ENCODE results near the gene ZBED5.
A peak's percentile ranks its signal among the peaks of the same experiment; 100 is the strongest.

ZBED5 gene

GRCh38 chr11:10878408-10879214 lies 20.8 kb upstream of the ZBED5 start:
- peak; percentile 73 for DNase-seq

DNA sequence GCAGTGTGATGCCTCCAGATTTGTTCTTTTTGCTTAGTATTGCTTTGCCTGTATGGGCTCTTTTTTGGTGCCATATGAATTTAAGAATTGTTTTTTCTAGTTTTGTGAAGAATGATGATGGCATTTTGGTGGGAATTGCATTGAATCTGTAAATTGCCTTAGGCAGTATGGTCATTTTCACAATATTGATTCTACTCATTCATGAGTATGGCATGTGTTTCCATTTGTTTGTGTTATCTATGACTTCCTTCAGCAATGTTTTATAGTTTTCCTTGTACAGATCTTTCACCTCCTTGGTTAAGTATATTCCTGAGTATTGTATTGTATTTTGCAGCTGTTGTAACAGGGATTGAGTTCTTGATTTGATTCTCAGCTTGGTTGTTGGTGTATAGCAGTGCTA lies 18.3 kb upstream of the ZBED5 start:
- no peak for DNase-seq

- DNase-seq, result no peak
Measured at GRCh38 chr11:10875430-10876021, 17.7 kb upstream of the ZBED5 start.

DNA sequence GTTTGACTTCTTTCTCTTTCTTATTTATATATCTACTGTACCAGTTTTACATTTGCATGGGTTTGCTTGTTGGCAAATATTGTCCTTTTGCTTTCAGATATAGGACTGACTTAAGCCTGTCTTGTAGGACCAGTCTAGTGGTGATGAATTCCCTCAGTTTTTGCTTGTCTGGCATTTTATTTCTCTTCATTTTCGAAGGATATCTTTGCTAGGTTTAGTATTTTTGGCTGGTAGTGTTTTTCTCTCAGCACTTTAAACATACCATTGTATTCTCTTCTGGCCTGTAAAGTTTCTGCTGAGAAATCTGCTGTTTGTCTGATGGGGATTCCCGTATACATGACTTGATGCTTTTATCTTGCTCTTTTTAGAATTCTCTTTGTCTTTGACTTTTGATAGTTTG lies 14.2 kb upstream of the ZBED5 start:
- no peak for DNase-seq

DNA sequence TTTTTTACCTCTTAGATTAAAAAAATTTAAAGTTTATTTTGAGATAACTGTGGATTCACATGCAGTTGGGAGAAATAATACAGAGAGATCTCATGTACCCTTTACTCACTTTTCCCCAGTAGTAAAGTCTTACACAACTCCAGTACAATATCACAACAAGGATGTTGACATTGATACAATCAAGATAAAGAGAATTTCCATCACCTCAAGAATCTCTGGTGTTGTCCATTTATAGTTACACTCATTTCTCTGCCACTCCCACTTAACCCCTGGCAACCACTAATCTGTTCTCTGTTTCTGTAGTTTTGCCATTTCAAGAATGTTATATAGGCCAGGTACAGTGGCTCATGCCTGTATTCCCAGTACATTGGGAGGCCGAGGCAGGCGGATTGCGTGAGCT lies 10.5 kb upstream of the ZBED5 start:
- no peak for DNase-seq

- no peak for DNase-seq
Measured at GRCh38 chr11:10866893-10867331, 9.1 kb upstream of the ZBED5 start.

GRCh38 chr11:10865837-10866270 lies 8.0 kb upstream of the ZBED5 start:
- no peak for DNase-seq

- no peak for DNase-seq
Measured at GRCh38 chr11:10864688-10865087, 6.8 kb upstream of the ZBED5 start.

- no peak for DNase-seq
Measured at GRCh38 chr11:10862446-10862845, 4.6 kb upstream of the ZBED5 start.

- DNase-seq, result no peak
Measured at GRCh38 chr11:10861799-10862198, 3.9 kb upstream of the ZBED5 start.

DNA sequence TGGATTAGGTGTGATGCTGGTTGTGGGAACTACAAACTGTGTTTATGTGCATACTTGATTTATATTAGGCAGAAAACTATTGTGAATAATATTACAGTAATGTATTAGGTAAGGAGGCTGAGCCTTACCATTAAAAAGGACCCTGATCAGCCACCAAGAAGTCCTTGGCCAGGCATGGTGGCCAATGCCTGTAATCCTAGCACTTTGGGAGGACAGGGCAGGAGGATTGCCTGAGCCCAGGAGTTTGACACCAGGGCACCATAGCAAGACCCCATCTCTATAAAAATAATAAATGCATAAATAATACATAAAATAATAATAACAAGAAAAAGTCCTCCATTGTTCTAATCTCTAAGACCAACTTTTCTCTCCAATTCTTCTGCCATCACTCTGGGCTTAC lies 3.2 kb upstream of the ZBED5 start:
- DNase-seq, result no peak

GRCh38 chr11:10858439-10859325 lies 829 bp upstream of the ZBED5 start:
- DNase-seq, result peak; percentile 33

GRCh38 chr11:10857459-10857708 lies 469 bp downstream of the ZBED5 start:
- no peak for DNase-seq

- peak; percentile 31 for DNase-seq
Measured at GRCh38 chr11:10856689-10857458, 979 bp downstream of the ZBED5 start.

GRCh38 chr11:10855295-10855694 lies 2.6 kb downstream of the ZBED5 start:
- DNase-seq, result no peak

DNA sequence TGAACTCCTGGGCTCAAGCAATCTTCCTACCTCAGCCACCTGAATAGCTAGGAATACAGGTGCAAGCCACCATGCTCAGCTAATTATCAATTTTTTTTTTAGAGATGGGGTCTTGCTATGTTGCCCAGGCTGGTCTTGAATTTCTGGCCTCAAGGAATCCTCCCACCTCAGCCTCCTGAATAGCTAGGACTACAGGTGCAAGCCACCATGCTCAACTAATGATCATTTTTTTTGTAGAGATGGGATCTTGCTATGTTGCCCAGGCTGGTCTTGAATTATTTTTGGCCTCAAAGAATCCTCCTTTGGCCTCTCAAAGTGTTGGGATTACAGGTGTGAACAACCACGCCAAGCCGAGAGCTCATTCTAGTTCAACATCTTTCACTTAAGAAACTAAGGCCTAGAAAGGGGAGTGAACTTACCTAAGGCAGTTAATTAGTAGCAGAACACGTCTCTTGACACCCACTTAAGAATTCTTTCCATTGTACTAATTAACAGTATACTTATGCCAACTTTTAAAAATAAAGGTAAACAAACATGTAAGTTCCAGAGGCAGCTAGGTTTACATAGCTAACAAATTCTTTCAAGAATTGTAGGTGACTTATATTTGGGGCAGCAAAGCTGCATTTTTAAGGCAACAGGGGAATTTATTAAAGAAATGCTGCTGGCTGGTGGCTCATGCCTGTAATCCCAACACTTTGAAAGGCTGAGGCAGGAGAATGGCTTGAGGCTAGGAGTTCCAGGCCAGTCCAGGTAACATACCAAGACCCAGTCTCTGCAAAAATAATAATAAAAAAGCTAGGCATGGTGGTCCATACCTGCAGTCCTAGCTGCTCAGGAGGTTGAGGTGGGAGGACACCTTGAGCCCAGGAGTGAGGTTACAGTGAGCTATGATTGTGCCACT lies 9.6 kb downstream of the ZBED5 start:
- DNase-seq, result no peak

DNA sequence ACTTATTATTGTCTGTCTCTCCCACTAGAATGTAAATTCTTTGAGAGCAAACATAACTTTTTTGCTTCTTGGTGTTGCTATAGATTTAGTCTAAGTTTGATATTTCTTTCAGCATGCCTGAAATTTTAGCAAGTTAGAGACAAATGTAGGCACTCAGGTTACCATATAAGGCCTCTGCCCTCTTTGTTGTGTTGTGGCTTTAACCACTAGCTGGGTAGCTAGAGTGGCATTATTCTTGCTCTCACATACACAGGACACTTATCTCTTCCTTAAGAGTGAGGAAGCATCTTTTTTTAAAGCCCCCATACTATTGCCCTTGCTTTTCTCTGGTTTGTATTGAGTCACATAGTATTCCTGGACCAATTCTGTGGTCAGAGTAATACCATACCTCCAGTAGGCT lies 11.2 kb downstream of the ZBED5 start:
- no peak for DNase-seq

DNA sequence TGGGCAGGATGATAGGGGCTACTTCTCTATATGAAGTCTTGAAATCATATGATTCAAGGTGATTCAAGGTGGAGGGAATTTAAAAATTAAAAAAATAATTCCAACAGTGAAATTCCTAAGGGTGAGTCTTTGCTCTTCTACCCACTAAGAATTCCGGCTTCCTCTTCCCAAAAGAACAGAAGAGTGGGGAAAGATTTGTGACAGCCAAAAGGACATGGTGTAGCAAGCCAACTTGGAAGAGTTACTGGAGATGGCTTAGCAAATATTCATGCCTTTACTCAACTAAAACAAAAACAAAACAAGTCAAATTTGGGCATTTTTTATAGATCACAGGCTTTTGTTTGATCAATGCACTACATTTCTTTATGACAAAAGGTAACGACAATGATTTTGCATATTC lies 12.3 kb downstream of the ZBED5 start:
- DNase-seq, result no peak

DNA sequence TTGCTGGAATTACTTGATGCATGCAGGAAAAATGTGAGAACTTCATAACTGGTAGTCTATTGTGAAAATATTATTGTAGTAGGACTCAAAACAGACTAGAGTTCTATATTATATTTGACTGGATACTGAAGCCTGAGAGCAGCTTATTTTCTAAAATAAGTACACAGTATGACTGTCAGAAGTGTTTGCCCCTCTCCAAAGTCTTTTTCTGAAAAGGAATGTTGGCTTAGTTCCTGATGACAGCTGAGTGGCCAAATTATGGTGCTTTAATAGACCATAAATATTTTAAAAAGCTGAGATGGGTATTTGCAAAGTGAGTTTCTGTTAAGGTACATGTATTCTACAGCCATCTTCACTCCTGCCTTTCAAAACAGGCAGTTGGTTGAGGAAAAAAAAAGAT lies 13.1 kb downstream of the ZBED5 start:
- no peak for DNase-seq

DNA sequence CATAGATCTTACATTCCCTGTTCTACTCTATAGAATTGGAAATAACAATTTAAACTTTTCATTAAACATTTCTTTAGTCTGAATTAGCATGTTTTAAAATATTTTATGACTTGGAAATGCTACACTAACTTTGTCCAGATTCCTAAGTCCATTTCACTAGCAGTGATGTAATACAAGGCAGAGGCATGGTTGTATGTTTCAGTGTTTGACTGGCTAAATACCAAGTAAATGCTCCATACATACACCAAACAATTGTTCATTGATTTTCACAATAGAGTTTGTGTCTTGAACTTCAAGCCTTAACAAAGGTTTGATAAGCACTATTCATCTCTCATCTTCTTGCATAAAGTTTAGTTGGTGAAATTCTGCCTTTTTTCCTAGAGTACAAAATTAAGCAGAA lies 13.5 kb downstream of the ZBED5 start:
- no peak for DNase-seq

- no peak for DNase-seq
Measured at GRCh38 chr11:10838881-10839280, 19.0 kb downstream of the ZBED5 start.

GRCh38 chr11:10838083-10838482 lies 19.8 kb downstream of the ZBED5 start:
- no peak for DNase-seq

All from CD4-positive, alpha-beta T cell treated with Interleukin-4 for 4 hours (primary cell).